Measurements from ENCODE around the gene VDAC1. TPM values are rescaled to one million over a fixed set of nuclear protein-coding genes. Genes with fewer than 3 reads are reported as not detected.
"Not testable (repeated sequence)": the region's sequence is repeated elsewhere in the genome, so short reads cannot be mapped to it uniquely, and the experiment has no call there.

Gene VDAC1
- total RNA-seq, 1 donor from 2014 or later: 237 TPM

- intact Hi-C loops (cut with micrococcal nuclease): loop anchor here (1.0 to 2.0 kb wide), 3 partner anchors 190 to 834 kb away; no protein-coding TSS in a partner anchor
These were observed 60.3 kb downstream of the VDAC1 start for GRCh38 chr5:133944263-133945185.

- intact Hi-C loops (cut with micrococcal nuclease): no loop called here
These were observed 61.3 kb downstream of the VDAC1 start for GRCh38 chr5:133943475-133943817.

GRCh38 chr5:133942614-133943474, 61.9 kb downstream of the VDAC1 start:
- intact Hi-C loops (cut with micrococcal nuclease): no loop called here

GRCh38 chr5:133941456-133942196, 63.1 kb downstream of the VDAC1 start:
- intact Hi-C loops (cut with micrococcal nuclease): no loop called here

GRCh38 chr5:133939668-133940067, 65.1 kb downstream of the VDAC1 start:
- intact Hi-C loops (cut with micrococcal nuclease): no loop called here

GRCh38 chr5:133938929-133939328, 65.8 kb downstream of the VDAC1 start:
- intact Hi-C loops (cut with micrococcal nuclease): no loop called here

GRCh38 chr5:133938039-133938821, 66.5 kb downstream of the VDAC1 start:
- intact Hi-C loops (cut with micrococcal nuclease): no loop called here

GRCh38 chr5:133937628-133938027, 67.1 kb downstream of the VDAC1 start:
- intact Hi-C loops (cut with micrococcal nuclease): not testable (repeated sequence)

GRCh38 chr5:133936651-133937015, 68.1 kb downstream of the VDAC1 start:
- intact Hi-C loops (cut with micrococcal nuclease): no loop called here

- intact Hi-C loops (cut with micrococcal nuclease): not testable (repeated sequence)
These were observed 68.7 kb downstream of the VDAC1 start for GRCh38 chr5:133935991-133936650.

- intact Hi-C loops (cut with micrococcal nuclease): no loop called here
These were observed 69.2 kb downstream of the VDAC1 start for GRCh38 chr5:133935667-133935940.

- intact Hi-C loops (cut with micrococcal nuclease): no loop called here
These were observed 69.7 kb downstream of the VDAC1 start for GRCh38 chr5:133934822-133935666.

- intact Hi-C loops (cut with micrococcal nuclease): no loop called here
These were observed 70.5 kb downstream of the VDAC1 start for GRCh38 chr5:133934311-133934710.

GRCh38 chr5:133933670-133934295, 71.0 kb downstream of the VDAC1 start:
- intact Hi-C loops (cut with micrococcal nuclease): no loop called here

- intact Hi-C loops (cut with micrococcal nuclease): no loop called here
These were observed 71.6 kb downstream of the VDAC1 start for GRCh38 chr5:133933169-133933509.

- intact Hi-C loops (cut with micrococcal nuclease): no loop called here
These were observed 72.2 kb downstream of the VDAC1 start for GRCh38 chr5:133932441-133933168.

GRCh38 chr5:133931546-133931945, 73.2 kb downstream of the VDAC1 start:
- intact Hi-C loops (cut with micrococcal nuclease): no loop called here

GRCh38 chr5:133930813-133931090, 74.0 kb downstream of the VDAC1 start:
- intact Hi-C loops (cut with micrococcal nuclease): loop anchor here (1.0 kb wide), 2 partner anchors 38 to 296 kb away; partner anchors contain the start of genes C5orf15 and PPP2CA

Data from T-helper 1 cell treated with Interleukin-12 subunit alpha and Interleukin-12 subunit beta and Interleukin-4 antibody, amounts not matched to agents 30 ng/mL and 1 ng/mL, for 36 hours (primary cell).